HG03139 (cell line): ENCODE results near the gene NAPSA.

Source experiments
- ATAC-seq: cut with Tn5 transposase; IDR thresholded peaks from one replicate; pipeline ENCODE4 v1.9.1; 2021; ENCODE audit not compliant: unreplicated experiment

Gene NAPSA

DNA sequence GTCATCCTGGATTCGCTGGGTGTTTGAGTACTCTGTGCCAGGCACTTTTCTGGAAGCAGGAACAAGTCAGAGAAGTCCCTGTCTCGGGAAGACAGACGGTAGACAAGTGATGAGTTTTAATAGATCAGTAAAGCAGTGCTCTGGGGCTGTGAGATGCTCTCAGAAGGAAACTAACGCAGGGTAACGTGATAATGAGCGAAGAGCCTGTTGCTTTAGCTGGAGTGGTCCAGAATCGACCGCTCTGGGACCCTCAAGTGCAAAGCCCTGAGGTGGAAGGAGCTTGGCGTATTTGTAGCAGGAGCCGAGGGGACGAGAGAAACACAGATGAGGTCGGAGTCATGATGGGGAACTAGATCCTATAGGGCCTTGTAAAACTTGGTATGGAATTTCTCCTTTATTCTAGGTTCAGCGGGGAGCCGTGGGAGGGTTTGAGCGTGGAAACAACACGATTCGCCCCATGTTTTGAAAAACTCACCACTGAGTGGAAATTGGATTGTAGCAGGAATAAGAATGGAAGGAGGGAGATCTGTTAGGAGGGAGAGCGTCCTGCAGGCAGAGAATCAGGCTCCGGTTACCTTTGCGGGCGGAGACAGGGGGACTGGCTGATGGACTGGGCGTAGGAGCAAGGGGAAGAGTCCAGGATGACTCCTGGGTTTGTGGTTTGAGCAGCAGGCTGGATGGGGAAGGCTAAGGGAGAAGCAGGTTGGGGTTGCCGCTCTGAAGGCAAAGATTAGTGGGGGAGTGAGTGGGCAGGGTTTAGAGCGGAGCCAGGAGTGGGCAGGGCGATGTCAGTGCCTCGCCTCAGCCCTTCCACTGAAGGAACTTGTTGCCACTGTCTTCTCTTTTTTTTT lies 19.5 kb upstream of the NAPSA start:
- ATAC-seq: no peak

DNA sequence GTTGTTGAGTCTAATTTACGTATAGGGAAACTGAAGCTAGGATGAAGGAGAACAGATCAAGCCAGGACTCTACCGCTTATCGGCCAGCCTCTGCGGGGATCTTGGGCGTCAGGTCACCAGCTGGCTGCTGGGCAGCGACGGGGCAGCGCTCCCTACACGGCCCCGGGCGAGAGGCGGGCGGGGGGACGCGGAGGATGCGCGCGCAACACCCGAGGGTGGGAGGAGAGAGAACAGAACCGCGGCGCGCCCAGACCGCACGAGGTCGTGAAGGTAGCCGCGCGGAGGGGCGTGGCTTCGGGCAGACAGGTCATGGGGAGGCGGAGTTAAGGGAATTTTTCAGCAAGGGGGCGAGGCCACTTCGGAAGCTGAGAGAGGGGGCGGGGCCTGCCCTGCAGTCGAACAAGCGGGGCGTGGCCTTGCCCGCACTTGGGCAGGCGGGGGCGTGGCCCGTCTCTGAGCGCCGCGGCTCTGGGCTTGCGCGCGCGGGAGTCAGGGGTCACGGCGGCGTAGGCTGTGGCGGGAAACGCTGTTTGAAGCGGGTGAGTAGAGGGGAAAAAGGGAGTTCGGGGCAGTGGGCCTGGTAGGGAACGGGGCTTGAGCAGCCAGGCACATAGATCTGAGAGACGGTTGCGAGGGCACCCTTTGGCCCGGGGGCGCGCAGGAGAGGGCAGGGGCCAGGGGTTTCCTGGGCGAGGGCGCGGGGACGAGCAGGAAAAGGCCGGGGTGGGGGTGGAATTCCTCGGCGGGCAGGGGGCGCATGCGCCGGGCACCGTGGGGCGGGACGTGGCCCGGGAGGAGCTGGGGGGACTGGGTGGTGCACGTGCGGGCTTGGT lies 18.6 kb upstream of the NAPSA start, which contains the start of gene POLD1:
POLD1 (plus strand) TSS at position 496 of the 833 bp plus-strand sequence. CDS start 14,505 bp downstream, outside the sequence.
- ATAC-seq: peak; percentile 78

DNA sequence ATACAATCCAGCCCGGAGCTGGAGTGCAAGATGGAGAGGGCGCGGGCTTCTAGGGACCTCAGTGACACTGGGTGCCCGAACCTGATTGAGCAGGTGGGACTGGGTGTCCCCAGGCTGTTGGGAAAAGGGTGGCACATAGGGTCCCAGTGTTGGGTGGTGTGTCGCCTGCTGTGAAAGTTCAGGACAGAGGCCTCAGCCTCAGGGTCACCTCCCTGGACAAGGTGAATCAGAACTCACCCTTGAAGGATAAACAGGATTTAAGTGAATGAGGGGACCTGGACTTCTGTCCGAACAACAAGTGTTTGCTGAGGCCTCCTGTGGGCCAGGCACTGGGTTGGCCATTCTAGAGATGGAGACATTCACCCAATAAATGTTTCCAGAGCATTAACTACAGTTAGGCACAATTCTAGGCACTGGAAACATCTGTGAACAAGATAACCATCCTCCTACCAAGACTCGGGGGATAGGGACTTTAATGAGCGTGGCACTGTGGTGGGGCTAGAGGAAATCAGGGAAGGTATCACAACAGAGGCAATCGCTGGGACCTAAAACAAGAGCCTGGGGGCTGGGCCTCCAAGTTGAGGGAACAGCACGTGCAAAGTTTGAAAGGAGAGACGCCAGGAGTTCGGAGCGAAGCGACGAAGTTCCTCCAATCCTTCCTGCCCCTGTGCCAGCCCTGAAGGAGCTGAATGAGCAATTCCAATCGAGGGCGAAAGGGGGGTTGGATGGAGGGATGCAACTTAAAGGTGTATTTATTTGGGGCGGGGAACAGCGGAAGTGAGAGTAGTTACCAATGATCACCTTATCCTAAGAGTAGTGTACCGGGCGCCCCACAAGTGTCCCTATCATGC lies 17.8 kb upstream of the NAPSA start:
- no peak for ATAC-seq

DNA sequence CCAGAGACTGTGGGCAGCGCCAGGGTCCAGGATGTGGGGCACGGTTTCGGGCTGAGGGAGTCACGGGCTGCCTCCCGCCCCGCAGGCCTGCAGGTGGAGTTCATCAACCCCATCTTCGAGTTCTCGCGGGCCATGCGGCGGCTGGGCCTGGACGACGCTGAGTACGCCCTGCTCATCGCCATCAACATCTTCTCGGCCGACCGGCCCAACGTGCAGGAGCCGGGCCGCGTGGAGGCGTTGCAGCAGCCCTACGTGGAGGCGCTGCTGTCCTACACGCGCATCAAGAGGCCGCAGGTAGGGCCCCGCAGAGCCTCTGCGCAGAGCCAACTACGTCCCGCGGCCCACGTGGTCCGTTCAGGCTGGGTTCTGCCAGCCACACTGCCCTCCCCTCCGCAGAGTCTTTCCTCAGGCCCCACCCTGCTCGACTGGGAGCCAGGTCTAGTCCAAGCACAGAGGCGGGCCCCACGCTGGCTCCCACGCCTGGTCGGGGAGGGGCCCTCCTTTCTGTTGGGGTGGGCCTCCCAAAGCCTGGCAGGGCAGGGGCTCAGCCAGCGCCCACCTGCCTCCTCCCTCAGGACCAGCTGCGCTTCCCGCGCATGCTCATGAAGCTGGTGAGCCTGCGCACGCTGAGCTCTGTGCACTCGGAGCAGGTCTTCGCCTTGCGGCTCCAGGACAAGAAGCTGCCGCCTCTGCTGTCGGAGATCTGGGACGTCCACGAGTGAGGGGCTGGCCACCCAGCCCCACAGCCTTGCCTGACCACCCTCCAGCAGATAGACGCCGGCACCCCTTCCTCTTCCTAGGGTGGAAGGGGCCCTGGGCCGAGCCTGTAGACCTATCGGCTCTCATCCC lies 16.7 kb upstream of the NAPSA start:
- no peak for ATAC-seq

DNA sequence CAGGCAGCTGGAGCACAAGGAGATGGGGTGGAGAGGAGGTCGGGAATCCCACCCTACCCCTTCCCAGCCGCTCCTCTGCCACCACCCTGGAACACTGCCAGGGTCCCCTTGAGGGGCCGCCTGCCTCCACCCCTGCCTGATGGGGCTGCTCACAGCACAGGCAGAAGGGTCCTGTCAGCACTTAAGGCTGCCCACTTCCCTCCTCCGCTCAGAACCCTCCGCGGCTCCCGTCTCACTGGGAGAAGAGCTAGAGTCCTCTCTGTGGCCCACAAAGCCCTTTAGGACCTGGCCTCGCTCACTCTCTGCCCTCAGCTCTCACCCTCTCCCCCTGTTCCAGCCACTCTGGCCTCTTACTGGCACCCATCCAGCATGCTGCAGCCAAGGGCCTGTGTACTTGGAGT lies 15.3 kb upstream of the NAPSA start:
- no peak for ATAC-seq

DNA sequence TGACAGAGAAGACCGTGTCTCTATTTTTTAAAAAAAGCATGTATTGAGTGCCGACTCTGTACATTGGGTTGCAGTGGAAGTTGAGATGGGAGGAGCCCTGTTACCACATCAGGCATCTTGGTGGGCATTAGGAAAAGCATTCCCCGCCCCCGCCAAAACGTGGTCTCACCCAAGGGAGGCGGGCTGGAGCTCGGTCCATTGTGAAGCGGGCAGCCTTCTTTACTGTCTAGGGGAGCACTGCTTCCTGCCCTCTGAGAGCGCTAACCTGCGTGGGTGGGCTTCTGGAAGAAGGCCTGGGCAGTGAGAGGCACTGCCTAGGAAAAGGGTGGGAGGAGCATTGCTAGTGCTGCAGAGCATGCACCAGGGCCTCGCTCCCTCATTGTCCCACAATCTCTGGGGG lies 14.7 kb upstream of the NAPSA start:
- no peak for ATAC-seq

DNA sequence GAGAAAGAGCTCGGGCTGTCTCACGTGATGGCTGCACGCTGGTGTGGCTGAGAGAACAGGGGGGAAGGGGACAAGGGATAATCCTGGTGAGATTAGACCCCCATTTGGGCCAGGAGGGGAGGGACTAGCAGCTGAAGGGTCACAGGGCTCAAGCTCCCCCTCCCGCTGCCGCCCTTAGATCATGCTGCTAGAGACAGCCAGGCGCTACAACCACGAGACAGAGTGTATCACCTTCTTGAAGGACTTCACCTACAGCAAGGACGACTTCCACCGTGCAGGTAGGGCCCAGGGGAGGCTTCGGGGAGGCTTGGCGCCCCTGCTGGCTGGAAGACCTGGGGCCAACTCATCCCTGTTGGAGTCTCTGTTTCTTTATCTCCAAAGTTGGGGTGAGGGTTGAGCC lies 14.2 kb upstream of the NAPSA start:
- ATAC-seq: no peak

DNA sequence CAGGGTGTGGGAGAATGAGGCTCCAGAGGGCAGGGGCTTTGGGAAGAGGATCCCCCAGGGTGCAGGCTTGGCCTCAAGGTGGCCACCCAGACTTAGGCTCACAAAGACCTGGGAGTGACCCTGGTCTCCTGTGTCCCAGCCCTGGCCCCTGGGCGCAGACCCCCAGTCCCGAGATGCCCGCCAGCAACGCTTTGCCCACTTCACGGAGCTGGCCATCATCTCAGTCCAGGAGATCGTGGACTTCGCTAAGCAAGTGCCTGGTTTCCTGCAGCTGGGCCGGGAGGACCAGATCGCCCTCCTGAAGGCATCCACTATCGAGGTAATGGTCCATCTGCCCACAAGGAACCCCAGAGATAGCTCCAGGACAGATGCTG lies 13.4 kb upstream of the NAPSA start:
- ATAC-seq: no peak

DNA sequence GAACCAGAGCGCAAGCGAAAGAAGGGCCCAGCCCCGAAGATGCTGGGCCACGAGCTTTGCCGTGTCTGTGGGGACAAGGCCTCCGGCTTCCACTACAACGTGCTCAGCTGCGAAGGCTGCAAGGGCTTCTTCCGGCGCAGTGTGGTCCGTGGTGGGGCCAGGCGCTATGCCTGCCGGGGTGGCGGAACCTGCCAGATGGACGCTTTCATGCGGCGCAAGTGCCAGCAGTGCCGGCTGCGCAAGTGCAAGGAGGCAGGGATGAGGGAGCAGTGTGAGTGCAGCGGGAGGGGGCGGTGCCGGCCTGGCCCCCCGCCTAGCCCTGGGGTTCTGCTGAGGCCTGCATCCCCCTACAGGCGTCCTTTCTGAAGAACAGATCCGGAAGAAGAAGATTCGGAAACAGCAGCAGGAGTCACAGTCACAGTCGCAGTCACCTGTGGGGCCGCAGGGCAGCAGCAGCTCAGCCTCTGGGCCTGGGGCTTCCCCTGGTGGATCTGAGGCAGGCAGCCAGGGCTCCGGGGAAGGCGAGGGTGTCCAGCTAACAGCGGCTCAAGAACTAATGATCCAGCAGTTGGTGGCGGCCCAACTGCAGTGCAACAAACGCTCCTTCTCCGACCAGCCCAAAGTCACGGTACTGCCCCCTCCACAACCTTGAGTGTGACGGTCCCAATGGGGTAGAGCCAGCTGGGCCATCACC lies 12.9 kb upstream of the NAPSA start:
- no peak for ATAC-seq

DNA sequence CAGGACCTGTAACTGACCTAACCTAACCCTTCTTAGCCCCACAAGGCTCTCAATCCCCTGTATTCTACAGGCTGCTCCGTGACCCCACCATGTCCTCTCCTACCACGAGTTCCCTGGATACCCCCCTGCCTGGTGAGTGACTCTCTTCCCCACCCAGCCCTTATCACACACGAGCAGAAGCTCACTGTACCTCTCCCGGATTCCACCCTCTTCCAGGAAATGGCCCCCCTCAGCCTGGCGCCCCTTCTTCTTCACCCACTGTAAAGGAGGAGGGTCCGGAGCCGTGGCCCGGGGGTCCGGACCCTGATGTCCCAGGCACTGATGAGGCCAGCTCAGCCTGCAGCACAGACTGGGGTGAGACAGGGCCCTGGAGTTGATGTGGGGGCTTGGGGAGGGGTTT lies 12.1 kb upstream of the NAPSA start:
- no peak for ATAC-seq

DNA sequence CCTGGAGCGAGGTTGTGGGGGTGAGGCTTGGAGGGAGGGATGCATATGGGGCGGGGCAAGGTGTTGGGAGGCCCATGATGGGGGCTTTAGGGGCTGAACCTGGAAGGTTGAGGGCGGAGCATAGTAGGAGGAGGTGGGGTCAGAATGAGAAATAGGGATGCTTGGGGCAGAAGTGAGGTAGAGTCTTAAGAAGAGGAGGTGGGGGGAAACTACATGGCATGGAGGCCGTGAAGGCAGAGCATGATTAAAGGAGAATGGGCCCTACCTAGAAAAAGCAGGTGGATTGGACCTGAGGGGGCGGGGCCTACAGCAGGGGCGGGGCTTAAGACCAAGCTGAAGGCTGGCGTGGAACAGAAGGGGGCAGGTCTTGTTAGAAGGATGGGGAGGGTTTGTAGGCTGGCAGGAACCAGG lies 11.6 kb upstream of the NAPSA start:
- ATAC-seq: no peak

DNA sequence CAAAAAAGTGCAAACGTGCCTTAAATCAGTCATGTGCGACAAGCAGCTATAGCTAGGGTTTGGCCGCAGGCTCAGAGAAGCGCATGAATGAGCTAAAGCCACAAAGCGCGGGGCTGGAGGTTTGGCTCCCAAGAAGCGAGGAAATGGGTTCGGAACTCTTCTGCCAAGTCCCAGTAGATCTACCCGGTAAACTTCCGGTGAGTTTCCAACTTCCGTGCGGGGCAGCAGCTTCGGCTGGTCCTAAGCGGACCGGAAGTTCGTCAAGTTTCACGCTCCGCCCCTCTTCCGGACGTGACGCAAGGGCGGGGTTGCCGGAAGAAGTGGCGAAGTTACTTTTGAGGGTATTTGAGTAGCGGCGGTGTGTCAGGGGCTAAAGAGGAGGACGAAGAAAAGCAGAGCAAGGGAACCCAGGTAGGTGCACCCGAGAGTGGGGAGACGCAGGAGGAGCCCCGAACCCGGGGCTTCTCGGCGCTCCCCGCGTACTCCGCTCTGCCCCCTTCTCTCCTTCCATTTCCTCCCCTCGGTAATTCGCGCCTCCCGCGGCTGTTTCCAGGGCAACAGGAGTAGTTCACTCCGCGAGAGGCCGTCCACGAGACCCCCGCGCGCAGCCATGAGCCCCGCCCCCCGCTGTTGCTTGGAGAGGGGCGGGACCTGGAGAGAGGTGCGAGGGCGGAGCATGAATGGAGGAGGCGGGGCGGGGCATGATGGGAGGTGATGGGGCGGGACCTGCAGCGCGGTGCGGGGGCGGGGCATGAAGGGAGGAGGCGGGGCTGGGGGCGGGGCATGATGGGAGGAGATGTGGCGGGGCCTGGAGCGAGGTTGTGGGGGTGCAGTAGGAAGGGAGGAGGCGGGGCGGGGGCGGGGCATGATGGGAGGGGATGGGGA lies 11.0 kb upstream of the NAPSA start, which contains the start of gene NR1H2:
NR1H2 (plus strand) TSS at position 292 of the 885 bp plus-strand sequence. CDS start 1,149 bp downstream, outside the sequence.
- ATAC-seq: peak; percentile 66

DNA sequence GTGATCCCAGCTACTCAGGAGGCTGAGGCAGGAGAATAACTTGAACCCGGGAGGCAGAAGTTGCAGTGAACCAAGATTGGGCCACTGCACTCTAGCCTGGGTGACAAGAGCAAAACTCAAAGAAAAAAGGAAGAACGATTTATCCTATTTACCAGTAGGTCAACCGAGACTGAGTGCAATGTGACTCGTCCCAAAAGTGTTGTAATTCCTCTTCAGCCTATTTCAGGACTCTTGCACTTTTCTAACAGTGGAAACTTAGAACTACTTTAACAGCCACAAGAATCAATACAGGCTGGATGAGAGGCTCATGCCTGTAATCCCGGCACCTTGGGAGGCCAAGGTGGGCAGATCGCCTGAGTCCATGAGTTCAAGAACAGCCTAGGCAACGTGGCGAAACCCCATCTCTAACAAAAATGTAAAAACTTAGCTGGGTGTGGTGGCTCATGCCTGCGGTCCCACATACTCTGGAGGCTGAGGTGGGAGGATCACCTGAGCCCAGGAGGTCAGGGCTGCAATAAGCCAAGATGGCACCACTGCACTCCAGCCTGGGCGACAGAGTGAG lies 6.6 kb upstream of the NAPSA start:
- no peak for ATAC-seq

DNA sequence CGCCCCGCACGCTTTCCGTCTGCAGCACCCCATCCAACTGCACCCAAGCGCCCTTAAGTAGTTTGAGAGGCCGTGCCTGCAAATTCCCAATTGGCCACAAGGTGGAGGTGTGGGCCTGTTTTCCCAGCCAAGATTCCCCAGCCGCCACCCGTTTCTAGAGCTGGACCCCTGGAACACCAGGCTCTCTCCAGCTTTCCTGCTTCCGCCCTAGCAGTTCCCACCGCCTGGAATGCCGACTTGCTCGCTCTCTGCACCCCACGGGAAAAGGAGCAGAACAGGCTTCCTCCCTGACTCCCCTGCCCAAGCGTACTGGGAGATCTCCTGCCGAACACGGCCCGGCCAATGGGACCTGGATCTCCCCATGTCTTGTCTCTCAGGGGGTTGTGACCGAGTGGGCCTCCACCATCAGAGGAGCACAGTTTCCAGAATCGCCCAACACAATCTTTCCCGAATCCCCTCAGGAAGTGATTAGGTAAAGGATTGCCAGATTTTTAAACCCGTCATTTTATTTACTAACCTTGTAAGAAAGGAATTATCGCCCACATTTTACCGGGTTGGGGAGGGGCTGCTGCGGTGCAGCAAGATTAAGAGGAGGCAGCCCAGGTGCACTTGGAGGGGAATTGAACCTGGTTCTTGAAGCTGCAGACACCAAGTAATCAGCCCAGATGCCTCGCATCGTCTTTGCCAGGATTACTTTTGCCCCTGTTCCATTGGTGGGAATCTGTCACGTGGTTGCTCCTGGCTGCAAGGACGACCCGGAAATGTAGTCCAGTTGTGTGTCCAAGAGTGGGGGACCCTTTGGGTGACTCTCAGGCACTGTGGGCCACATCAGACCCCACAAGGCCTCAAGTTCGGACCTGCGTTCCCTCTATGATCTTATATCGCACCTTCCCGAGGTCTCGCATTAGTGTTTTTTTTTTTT lies 3.5 kb upstream of the NAPSA start:
- ATAC-seq: no peak

DNA sequence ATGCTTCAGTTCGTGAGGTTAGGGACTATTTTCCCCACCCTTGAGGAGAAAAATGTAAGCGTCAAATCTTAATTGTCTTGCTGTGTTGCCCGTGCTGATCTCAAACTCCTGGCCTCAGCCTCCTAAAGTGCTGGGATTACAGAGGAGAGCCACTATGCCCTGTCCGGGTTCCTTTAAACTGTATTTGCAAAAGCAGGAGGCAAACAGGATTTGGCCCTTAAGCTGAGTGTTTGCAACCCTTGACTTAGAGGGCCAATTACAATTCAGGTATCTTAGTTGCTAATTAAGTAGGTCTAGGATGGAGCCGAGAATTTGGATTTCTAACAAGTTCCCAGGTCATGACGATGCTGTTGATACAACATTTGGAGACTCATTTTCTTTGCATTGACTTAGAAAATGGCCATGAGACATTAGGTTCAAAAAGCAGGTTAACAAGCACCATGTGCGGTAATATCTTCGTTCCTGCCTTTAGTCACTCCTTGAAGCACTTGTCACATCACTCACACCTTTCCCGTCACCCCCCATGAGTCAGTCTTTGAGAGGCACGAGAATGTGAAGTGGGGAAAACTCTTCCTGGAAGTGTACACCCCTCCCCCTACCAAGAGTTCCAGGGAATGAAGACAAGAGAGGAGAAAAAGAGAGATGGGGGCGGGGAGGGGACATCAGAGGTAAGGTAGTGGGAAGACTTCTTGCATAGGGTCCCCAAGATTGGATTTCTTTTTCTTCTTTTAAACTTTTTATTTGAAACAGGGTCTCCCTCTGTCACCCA lies 2.6 kb downstream of the NAPSA start:
- ATAC-seq: no peak

DNA sequence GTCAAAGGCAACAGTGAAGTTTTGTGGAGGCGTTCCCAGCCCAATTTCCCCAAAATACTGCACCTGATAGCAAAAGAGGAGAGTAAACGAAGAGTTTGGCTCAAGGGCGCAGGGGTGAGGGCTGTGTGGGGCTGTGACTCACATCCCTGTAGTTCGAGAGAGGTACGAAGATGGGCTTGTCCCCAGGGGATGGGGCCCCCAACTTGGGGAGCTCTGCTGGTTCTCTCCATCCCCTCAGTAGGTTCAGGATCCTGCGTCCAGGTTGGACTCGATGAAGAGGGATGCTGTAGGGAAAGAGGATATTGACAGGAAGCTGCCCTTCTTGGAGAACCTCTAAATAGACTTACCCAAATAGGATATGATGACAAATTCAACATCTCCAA lies 3.4 kb downstream of the NAPSA start:
- no peak for ATAC-seq
